RWPE1 (cell line): ENCODE data around the gene RTN3.

Experiments
- CTCF ChIA-PET: fragments of 350-600 bp; sonication (Branson Sonifier 250); formaldehyde crosslinking; extraction: SDS; loops from one replicate; lab custom pipeline; 2021; lab: Yijun Ruan, JAX
- POLR2A ChIA-PET: fragments of 400-600 bp; formaldehyde crosslinking; extraction: SDS; loops from one replicate; lab custom pipeline; 2020; ENCODE audit warnings: antibody characterized with exemption; ENCODE audit not compliant: low non-redundant PET; lab: Yijun Ruan, JAX
- DNase-seq: peaks from one replicate; pipeline ENCODE4 v3.0.0; 2012; ENCODE audit warnings: low spot score
- H3K27ac ChIP-seq: fragments of 450-650 bp; 2 replicates; pipeline ENCODE4 v1.5.1; 2017
- TF ChIP-seq, protein P1 (sequence below): fragments of 450-650 bp; conservative IDR thresholded peaks from 2 replicates; pipeline ENCODE4 v1.5.1; 2017; ENCODE audit warnings: low read depth, mild to moderate bottlenecking

The RTN3 gene

GRCh38 chr11:63747011-63747410, 65.7 kb downstream of the RTN3 start:
- no peak overlapping the region for H3K27ac ChIP-seq
- ChIA-PET POLR2A (no interaction called here), CTCF (no interaction called here)
- TF ChIP-seq, protein P1, sequence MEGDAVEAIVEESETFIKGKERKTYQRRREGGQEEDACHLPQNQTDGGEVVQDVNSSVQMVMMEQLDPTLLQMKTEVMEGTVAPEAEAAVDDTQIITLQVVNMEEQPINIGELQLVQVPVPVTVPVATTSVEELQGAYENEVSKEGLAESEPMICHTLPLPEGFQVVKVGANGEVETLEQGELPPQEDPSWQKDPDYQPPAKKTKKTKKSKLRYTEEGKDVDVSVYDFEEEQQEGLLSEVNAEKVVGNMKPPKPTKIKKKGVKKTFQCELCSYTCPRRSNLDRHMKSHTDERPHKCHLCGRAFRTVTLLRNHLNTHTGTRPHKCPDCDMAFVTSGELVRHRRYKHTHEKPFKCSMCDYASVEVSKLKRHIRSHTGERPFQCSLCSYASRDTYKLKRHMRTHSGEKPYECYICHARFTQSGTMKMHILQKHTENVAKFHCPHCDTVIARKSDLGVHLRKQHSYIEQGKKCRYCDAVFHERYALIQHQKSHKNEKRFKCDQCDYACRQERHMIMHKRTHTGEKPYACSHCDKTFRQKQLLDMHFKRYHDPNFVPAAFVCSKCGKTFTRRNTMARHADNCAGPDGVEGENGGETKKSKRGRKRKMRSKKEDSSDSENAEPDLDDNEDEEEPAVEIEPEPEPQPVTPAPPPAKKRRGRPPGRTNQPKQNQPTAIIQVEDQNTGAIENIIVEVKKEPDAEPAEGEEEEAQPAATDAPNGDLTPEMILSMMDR: no peak
- DNase-seq: no peak

DNA sequence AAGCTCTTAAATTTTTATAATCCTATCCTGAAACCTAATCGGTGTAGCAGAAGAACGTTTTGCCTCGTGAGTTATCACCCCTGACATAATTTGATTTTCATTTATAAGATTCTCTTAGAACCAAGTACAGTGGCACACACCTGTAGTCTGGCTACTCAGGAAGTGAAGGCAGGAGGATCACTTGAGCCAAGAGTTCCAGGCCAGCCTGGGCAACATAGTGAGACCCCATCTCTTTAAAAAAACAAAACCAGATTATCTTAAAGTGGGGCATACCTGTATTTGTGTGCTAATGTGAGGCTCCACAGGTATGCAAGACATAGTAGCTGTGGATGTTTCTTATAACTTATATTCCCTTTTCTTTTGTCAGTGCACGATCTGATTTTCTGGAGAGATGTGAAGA, 68.3 kb downstream of the RTN3 start:
- H3K27ac ChIP-seq: no peak overlapping the region
- TF ChIP-seq, protein P1: no peak
- DNase-seq: no peak
- CTCF ChIA-PET: no interaction called here
- POLR2A ChIA-PET: no interaction called here

GRCh38 chr11:63756919-63757761, 75.8 kb downstream of the RTN3 start:
- H3K27ac ChIP-seq: no peak overlapping the region
- ChIA-PET POLR2A (no interaction called here), CTCF (no interaction called here)
- no peak for DNase-seq
- TF ChIP-seq, protein P1: no peak

DNA sequence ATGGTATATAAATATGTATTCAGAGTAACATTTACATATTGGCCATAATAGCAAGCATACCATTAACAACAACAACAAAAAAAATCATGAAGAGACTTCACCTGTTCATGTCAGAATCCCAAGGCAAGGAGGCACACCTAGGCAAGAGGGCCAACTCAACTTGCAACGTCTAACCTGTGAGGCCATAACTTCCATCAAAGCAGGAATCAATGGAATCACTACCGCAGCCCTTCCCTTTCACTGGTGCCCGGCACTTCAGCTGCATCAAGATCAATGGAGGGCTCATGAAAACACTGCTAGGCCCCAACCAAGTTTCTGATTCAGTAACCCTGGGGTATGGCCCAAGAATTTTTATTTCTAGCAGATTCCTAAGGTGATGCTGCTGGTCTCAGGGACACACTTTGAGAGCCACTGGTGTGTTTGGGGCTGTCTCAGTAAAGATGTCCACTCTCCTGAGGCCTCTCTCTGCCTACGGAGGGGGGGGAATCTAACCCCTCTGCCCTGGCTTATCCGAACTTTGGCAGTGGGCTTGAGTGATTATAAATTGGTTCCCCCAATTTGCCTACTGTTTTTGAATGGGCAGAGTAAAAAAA, 79.3 kb downstream of the RTN3 start:
- no peak for DNase-seq
- ChIA-PET CTCF (no interaction called here), POLR2A (no interaction called here)
- H3K27ac ChIP-seq: peak overlapping the region; percentile 36
- TF ChIP-seq, protein P1: no peak

GRCh38 chr11:63761188-63761587, 79.9 kb downstream of the RTN3 start:
- H3K27ac ChIP-seq: peak overlapping the region; percentile 36
- no peak for DNase-seq
- TF ChIP-seq, protein P1: no peak
- ChIA-PET CTCF (no interaction called here), POLR2A (no interaction called here)

DNA sequence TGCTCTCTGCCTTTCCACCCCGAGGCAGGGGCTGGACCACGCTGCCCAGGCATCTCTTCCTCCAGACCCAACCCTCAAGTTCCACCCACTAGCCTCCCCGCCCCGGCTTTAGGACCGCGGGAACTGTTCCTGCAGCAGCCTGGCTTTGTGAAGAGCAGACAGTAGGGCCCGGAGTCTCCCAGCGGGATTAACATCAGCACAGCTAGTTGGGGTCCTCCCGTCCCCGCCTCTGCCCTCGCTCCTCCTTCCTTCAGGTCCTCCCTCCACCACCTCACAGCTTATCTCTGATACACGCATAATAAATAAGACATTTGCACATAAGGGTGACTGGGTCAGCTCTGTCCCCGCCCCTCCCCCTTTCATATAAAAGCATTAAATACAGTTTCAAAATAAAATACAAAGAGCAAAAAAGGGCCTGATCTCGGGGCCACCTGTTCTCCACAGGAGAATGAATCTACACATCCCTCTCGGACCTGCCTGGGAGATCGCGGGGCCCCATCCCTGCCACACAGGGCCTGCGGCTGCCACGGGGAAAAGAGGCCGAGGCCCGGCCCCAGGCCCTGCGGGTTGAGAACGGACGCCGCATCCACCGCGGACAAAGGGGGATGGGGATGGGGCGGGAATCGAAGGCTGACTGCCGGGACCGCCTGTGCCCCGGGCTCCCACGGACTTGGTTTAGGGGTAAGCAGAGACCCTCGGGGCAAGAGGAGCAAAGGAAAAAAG, 80.8 kb downstream of the RTN3 start:
- ChIA-PET CTCF (no interaction called here), POLR2A (no interaction called here)
- H3K27ac ChIP-seq: peak overlapping the region; percentile 36
- no peak for DNase-seq
- TF ChIP-seq, protein P1: no peak
